GM19328 (cell line): ENCODE results near the gene WDR37.

Source experiments
- ATAC-seq: cut with Tn5 transposase; IDR thresholded peaks from one replicate; pipeline ENCODE4 v1.9.1; 2021; ENCODE audit warnings: mild to moderate bottlenecking, moderate library complexity; ENCODE audit not compliant: unreplicated experiment

The WDR37 gene

GRCh38 chr10:1122349-1122748 lies 66.2 kb downstream of the WDR37 start:
- ATAC-seq = no peak

GRCh38 chr10:1123198-1123597 lies 67.0 kb downstream of the WDR37 start:
- no peak for ATAC-seq

- no peak for ATAC-seq
Observed at GRCh38 chr10:1123972-1124371, 67.8 kb downstream of the WDR37 start.

GRCh38 chr10:1124796-1125195 lies 68.6 kb downstream of the WDR37 start:
- ATAC-seq = no peak

- ATAC-seq = no peak
Observed at GRCh38 chr10:1126461-1126860, 70.3 kb downstream of the WDR37 start.

- no peak for ATAC-seq
Observed at GRCh38 chr10:1127629-1128028, 71.4 kb downstream of the WDR37 start.

- no peak for ATAC-seq
Observed at GRCh38 chr10:1128115-1128514, 71.9 kb downstream of the WDR37 start.

GRCh38 chr10:1128649-1129048 lies 72.5 kb downstream of the WDR37 start:
- no peak for ATAC-seq

- ATAC-seq = no peak
Observed at GRCh38 chr10:1130226-1130625, 74.0 kb downstream of the WDR37 start.

GRCh38 chr10:1130995-1131790 lies 75.0 kb downstream of the WDR37 start:
- ATAC-seq = no peak

- ATAC-seq = no peak
Observed at GRCh38 chr10:1132584-1132983, 76.4 kb downstream of the WDR37 start.

- ATAC-seq = no peak
Observed at GRCh38 chr10:1133495-1134045, 77.4 kb downstream of the WDR37 start.

- ATAC-seq = no peak
Observed at GRCh38 chr10:1134156-1134555, 78.0 kb downstream of the WDR37 start.

GRCh38 chr10:1136268-1136667 lies 80.1 kb downstream of the WDR37 start:
- no peak for ATAC-seq

GRCh38 chr10:1137499-1138163 lies 81.4 kb downstream of the WDR37 start:
- ATAC-seq = no peak

- ATAC-seq = no peak
Observed at GRCh38 chr10:1138529-1138928, 82.3 kb downstream of the WDR37 start.

- ATAC-seq = no peak
Observed at GRCh38 chr10:1141261-1141660, 85.1 kb downstream of the WDR37 start.

- no peak for ATAC-seq
Observed at GRCh38 chr10:1141701-1142100, 85.5 kb downstream of the WDR37 start.

- ATAC-seq = no peak
Observed at GRCh38 chr10:1142596-1142995, 86.4 kb downstream of the WDR37 start.

GRCh38 chr10:1147810-1148209 lies 91.6 kb downstream of the WDR37 start:
- no peak for ATAC-seq

- ATAC-seq = no peak
Observed at GRCh38 chr10:1148855-1149605, 92.8 kb downstream of the WDR37 start.
